Prostate gland (tissue), 2 donors: ENCODE results near the gene ARHGAP18.

ENCODE experiments used
- POLR2A ChIP-seq: fragments of 450-650 bp; IDR thresholded peaks from one replicate; pipeline ENCODE4 v1.6.1; 2016; ENCODE audit warnings: antibody characterized with exemption, mild to moderate bottlenecking
- POLR2AphosphoS5 ChIP-seq: sonication (generic); formaldehyde crosslinking; IDR thresholded peaks from one replicate; pipeline ENCODE4 v1.6.1; 2017; ENCODE audit warnings: antibody characterized with exemption
- TF ChIP-seq, protein P1 (sequence below), 4 experiments: fragments of 200-600 bp in 2 of 4; fragments of 450-650 bp in 2 of 4; sonication (generic) in 2 of 4; IDR thresholded peaks; 1 replicate in 3 of 4; 2 replicates in 1 of 4; pipeline ENCODE4 v1.5.1; 2016 to 2019; ENCODE audit warnings: antibody characterized with exemption in 4 of 4, mild to moderate bottlenecking in 2 of 4, moderate library complexity in 2 of 4

DNA sequence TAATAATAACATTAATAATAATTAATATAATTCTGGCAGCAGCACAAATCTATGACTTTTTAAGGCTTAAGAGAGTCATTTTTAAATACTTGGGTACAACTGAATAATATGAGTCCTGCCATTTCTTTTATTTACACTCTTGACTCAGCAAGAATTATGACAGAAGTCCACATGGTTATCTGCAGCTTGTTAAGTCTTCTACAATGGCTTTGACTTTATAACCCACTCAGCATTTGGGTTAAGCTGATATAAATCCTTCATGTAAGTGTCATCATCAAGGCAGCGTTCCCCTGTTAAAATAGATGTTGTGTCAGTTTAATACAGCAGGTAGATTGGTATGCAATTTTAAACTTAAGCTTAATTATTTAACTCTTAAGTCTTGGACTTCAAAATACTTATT, 131.7 kb downstream of the ARHGAP18 start:
- TF ChIP-seq, protein P1, sequence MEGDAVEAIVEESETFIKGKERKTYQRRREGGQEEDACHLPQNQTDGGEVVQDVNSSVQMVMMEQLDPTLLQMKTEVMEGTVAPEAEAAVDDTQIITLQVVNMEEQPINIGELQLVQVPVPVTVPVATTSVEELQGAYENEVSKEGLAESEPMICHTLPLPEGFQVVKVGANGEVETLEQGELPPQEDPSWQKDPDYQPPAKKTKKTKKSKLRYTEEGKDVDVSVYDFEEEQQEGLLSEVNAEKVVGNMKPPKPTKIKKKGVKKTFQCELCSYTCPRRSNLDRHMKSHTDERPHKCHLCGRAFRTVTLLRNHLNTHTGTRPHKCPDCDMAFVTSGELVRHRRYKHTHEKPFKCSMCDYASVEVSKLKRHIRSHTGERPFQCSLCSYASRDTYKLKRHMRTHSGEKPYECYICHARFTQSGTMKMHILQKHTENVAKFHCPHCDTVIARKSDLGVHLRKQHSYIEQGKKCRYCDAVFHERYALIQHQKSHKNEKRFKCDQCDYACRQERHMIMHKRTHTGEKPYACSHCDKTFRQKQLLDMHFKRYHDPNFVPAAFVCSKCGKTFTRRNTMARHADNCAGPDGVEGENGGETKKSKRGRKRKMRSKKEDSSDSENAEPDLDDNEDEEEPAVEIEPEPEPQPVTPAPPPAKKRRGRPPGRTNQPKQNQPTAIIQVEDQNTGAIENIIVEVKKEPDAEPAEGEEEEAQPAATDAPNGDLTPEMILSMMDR (IDR thresholded peaks at IDR 0.05) = no peak
- TF ChIP-seq POLR2AphosphoS5 = no peak
- TF ChIP-seq POLR2A = no peak
